H9 (cell line): ENCODE results near the gene NEK7. TPM values are rescaled to one million over a fixed set of nuclear protein-coding genes. Genes with fewer than 3 reads are reported as not detected.

Experiments
- DNase-seq: peaks from one replicate; pipeline ENCODE4 v3.0.0-alpha.2; 2017
- H2AFZ ChIP-seq: one replicate; pipeline ENCODE4 v1.6.1; 2013; ENCODE audit warnings: mild to moderate bottlenecking, low read length, control low read depth, moderate library complexity
- H2AK5ac ChIP-seq: 2 replicates; pipeline ENCODE4 v1.6.1; 2013; ENCODE audit warnings: low read length, control low read depth, mixed read lengths; ENCODE audit not compliant: insufficient read length
- H2BK120ac ChIP-seq: one replicate; pipeline ENCODE4 v1.6.1; 2013; ENCODE audit warnings: low read depth, mild to moderate bottlenecking, low read length, control low read depth, inconsistent platforms; ENCODE audit not compliant: poor library complexity, severe bottlenecking
- H2BK12ac ChIP-seq: 2 replicates; pipeline ENCODE4 v1.6.1; 2013; ENCODE audit warnings: low read length, control low read depth, mixed read lengths, low read depth; ENCODE audit not compliant: insufficient read length
- H2BK15ac ChIP-seq: 2 replicates; pipeline ENCODE4 v1.6.1; 2013; ENCODE audit warnings: low read depth, low read length, control low read depth
- H2BK20ac ChIP-seq: one replicate; pipeline ENCODE4 v1.6.1; 2013; ENCODE audit warnings: low read depth, mild to moderate bottlenecking, low read length, control low read depth, inconsistent platforms; ENCODE audit not compliant: poor library complexity, severe bottlenecking
- H2BK5ac ChIP-seq: 2 replicates; pipeline ENCODE4 v1.6.1; 2013; ENCODE audit warnings: low read length, control low read depth, mixed read lengths; ENCODE audit not compliant: insufficient read length
- H3K14ac ChIP-seq: 2 replicates; pipeline ENCODE4 v1.6.1; 2013; ENCODE audit warnings: low read length, control low read depth; ENCODE audit not compliant: insufficient read depth
- H3K18ac ChIP-seq: 2 replicates; pipeline ENCODE4 v1.6.1; 2013; ENCODE audit warnings: low read depth, mild to moderate bottlenecking, mixed read lengths, low read length, control low read depth; ENCODE audit not compliant: insufficient read length
- H3K23ac ChIP-seq: 2 replicates; pipeline ENCODE4 v1.6.1; 2013; ENCODE audit warnings: low read length, control low read depth, mixed read lengths, low read depth; ENCODE audit not compliant: insufficient read length
- H3K23me2 ChIP-seq: 2 replicates; pipeline ENCODE4 v1.6.1; 2013; ENCODE audit warnings: low read depth, mild to moderate bottlenecking, mixed read lengths, low read length, control low read depth; ENCODE audit not compliant: insufficient read length, poor library complexity, severe bottlenecking
- H3K27ac ChIP-seq: 2 replicates; pipeline ENCODE4 v1.5.1; 2013; ENCODE audit warnings: low read length, control low read depth, mixed read lengths, low read depth; ENCODE audit not compliant: insufficient read length
- H3K27me3 ChIP-seq: 2 replicates; pipeline ENCODE4 v1.6.1; 2013; ENCODE audit warnings: low read length, control low read depth, inconsistent platforms; ENCODE audit not compliant: insufficient read depth
- H3K4ac ChIP-seq: 2 replicates; pipeline ENCODE4 v1.6.1; 2013; ENCODE audit warnings: low read depth, mild to moderate bottlenecking, control low read depth, inconsistent platforms, low read length, moderate library complexity
- H3K4me1 ChIP-seq: 2 replicates; pipeline ENCODE4 v1.6.1; 2013; ENCODE audit warnings: low read length, control low read depth, inconsistent platforms; ENCODE audit not compliant: insufficient read depth
- H3K4me2 ChIP-seq: 2 replicates; pipeline ENCODE4 v1.6.1; 2013; ENCODE audit warnings: low read length, control low read depth, mixed read lengths; ENCODE audit not compliant: insufficient read length, insufficient read depth
- H3K56ac ChIP-seq: 2 replicates; pipeline ENCODE4 v1.6.1; 2013; ENCODE audit warnings: low read depth, mild to moderate bottlenecking, mixed read lengths, low read length, control low read depth; ENCODE audit not compliant: insufficient read length
- H3K79me1 ChIP-seq: 2 replicates; pipeline ENCODE4 v1.6.1; 2013; ENCODE audit warnings: low read depth, mild to moderate bottlenecking, moderate library complexity, low read length, control low read depth, inconsistent platforms; ENCODE audit not compliant: insufficient read depth, poor library complexity, severe bottlenecking
- H3K79me2 ChIP-seq: 2 replicates; pipeline ENCODE4 v1.6.1; 2013; ENCODE audit warnings: low read length, control low read depth, inconsistent platforms; ENCODE audit not compliant: insufficient read depth
- H3K9ac ChIP-seq: 2 replicates; pipeline ENCODE4 v1.6.1; 2013; ENCODE audit warnings: low read length, control low read depth, mixed read lengths; ENCODE audit not compliant: insufficient read length; ENCODE audit errors: extremely low read depth
- H3K9me3 ChIP-seq: one replicate; pipeline ENCODE4 v1.6.1; 2013; ENCODE audit warnings: low read depth, low read length, inconsistent platforms; ENCODE audit not compliant: control insufficient read depth
- H3T11ph ChIP-seq: one replicate; pipeline ENCODE4 v1.6.1; 2013; ENCODE audit warnings: mild to moderate bottlenecking, low read length, control low read depth, inconsistent platforms
- H4K20me1 ChIP-seq: one replicate; pipeline ENCODE4 v1.6.1; 2013; ENCODE audit not compliant: control insufficient read depth, insufficient read length, insufficient read depth
- H4K5ac ChIP-seq: 2 replicates; pipeline ENCODE4 v1.6.1; 2013; ENCODE audit warnings: low read depth, mild to moderate bottlenecking, mixed read lengths, low read length, control low read depth; ENCODE audit not compliant: insufficient read length
- H4K8ac ChIP-seq: replicated peaks from 2 replicates; pipeline ENCODE4 v1.6.1; 2013; ENCODE audit warnings: low read length, control low read depth, mixed read lengths, low read depth; ENCODE audit not compliant: insufficient read length
- H4K91ac ChIP-seq: 2 replicates; pipeline ENCODE4 v1.6.1; 2013; ENCODE audit warnings: low read depth, mild to moderate bottlenecking, moderate library complexity, mixed read lengths, low read length, control low read depth; ENCODE audit not compliant: insufficient read length
- H3K27ac Mint-ChIP-seq, 3 experiments: 2 replicates in 2 of 3; 3 replicates in 1 of 3; pipeline ENCODE4 v1.8.0; 2020 to 2021; ENCODE audit warnings: mixed read lengths in 3 of 3, mild to moderate bottlenecking in 1 of 3, moderate library complexity in 1 of 3
- H3K27me3 Mint-ChIP-seq: 2 replicates; pipeline ENCODE4 v1.8.0; 2021; ENCODE audit warnings: low read depth, mild to moderate bottlenecking, moderate library complexity, mixed read lengths
- H3K36me3 Mint-ChIP-seq, 3 experiments: 2 replicates in 2 of 3; 3 replicates in 1 of 3; pipeline ENCODE4 v1.8.0; 2020 to 2021; ENCODE audit warnings: low read depth in 3 of 3, mixed read lengths in 3 of 3; ENCODE audit not compliant: insufficient read depth in 1 of 3
- H3K4me1 Mint-ChIP-seq, 2 experiments: 2 replicates each; pipeline ENCODE4 v1.8.0; 2020; ENCODE audit warnings: mixed read lengths in 2 of 2
- H3K4me3 Mint-ChIP-seq, 2 experiments: 2 replicates in 1 of 2; 3 replicates in 1 of 2; pipeline ENCODE4 v1.8.0; 2020 to 2021; ENCODE audit warnings: mild to moderate bottlenecking in 2 of 2, mixed read lengths in 2 of 2, moderate library complexity in 1 of 2
- H3K9me3 Mint-ChIP-seq, 2 experiments: 2 replicates in 1 of 2; 3 replicates in 1 of 2; pipeline ENCODE4 v1.8.0; 2020; ENCODE audit warnings: mild to moderate bottlenecking in 2 of 2, mixed read lengths in 2 of 2, moderate library complexity in 1 of 2
- WGBS: extraction: QIAGEN DNeasy Blood & Tissue Kit; methylation state at CpG from one replicate; pipeline ENCODE4 v1.1.7; 2013; ENCODE audit warnings: missing lambda C conversion rate, low lambda C conversion rate, mixed read lengths; ENCODE audit not compliant: insufficient read length; ENCODE audit errors: extremely low coverage; 5-methylcytosine and 5-hydroxymethylcytosine counted together
- total RNA-seq: library from RNA; stranded (reverse); gene quantifications from 2 replicates; pipeline ENCODE4 v1.2.1, GENCODE V29; 2021
- TF ChIP-seq, protein P1 (sequence below): fragments of 200-600 bp; sonication (generic); conservative IDR thresholded peaks from 3 replicates; pipeline ENCODE4 v1.8.0; 2021; ENCODE audit warnings: antibody characterized with exemption, mild to moderate bottlenecking

NEK7 gene
- total RNA-seq, 1 experiment from 2014 or later: 9.6 TPM

DNA sequence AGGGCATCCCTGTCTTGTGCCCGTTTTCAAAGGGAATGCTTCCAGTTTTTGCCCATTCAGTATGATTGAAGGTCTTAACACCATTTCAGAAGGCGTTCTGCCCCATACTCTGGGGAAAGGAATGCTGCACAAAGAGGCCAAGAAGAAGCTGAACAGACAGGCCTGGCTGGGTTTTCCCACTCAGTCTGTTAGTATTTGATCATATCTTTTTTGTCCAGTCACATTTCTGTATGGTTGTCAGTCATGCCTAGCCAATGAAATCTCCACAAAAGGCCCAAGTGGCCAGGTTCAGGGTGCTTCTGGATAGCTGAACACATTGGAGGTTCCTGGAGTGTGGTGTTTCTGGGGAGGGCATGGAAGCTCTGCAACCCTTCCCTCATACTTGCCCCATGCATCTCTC lies 72.1 kb downstream of the NEK7 start:
- Histone ChIP-seq H3K56ac (no peak overlapping the region), H2BK15ac (no peak overlapping the region), H4K5ac (no peak overlapping the region), H3K9ac (no peak overlapping the region), H3K23ac (no peak overlapping the region), H2BK120ac (no peak overlapping the region), H3K27ac (no peak overlapping the region), H3K18ac (no peak overlapping the region), H3K9me3 (no peaks in the 10 kb centered on the region), H2AFZ (no peak overlapping the region), H3K4me2 (no peak overlapping the region), H4K91ac (no peak overlapping the region), H3K4me1 (peaks cover 3% of the 10 kb centered on the region; the same call in 1 of the 2 replicates), H4K8ac (no peak overlapping the region), H3K4ac (no peak overlapping the region), H3K79me1 (no peaks in the 10 kb centered on the region), H2BK5ac (no peak overlapping the region), H2BK12ac (no peak overlapping the region), H4K20me1 (no peaks in the 10 kb centered on the region), H3K23me2 (no peaks in the 10 kb centered on the region), H3K27me3 (no peaks in the 10 kb centered on the region), H2AK5ac (no peak overlapping the region), H3T11ph (no peak overlapping the region), H2BK20ac (no peak overlapping the region), H3K79me2 (no peaks in the 10 kb centered on the region; the same call in 1 of the 2 replicates), H3K14ac (no peak overlapping the region)
- H3K4me1 Mint-ChIP-seq: peaks cover 16 to 20% of the 10 kb centered on the region in 2 experiments
- H3K27ac Mint-ChIP-seq: peak overlapping the region in 1 of 3 experiments; percentile 75; a peak in 2 of 7 replicates
- no peaks in the 10 kb centered on the region for H3K9me3 Mint-ChIP-seq
- WGBS: no CpG with 5 or more reads among the region's 2 CpGs
- DNase-seq: no peak
- no peaks in the 10 kb centered on the region for H3K27me3 Mint-ChIP-seq
- no peak overlapping the region for H3K4me3 Mint-ChIP-seq
- TF ChIP-seq, protein P1, sequence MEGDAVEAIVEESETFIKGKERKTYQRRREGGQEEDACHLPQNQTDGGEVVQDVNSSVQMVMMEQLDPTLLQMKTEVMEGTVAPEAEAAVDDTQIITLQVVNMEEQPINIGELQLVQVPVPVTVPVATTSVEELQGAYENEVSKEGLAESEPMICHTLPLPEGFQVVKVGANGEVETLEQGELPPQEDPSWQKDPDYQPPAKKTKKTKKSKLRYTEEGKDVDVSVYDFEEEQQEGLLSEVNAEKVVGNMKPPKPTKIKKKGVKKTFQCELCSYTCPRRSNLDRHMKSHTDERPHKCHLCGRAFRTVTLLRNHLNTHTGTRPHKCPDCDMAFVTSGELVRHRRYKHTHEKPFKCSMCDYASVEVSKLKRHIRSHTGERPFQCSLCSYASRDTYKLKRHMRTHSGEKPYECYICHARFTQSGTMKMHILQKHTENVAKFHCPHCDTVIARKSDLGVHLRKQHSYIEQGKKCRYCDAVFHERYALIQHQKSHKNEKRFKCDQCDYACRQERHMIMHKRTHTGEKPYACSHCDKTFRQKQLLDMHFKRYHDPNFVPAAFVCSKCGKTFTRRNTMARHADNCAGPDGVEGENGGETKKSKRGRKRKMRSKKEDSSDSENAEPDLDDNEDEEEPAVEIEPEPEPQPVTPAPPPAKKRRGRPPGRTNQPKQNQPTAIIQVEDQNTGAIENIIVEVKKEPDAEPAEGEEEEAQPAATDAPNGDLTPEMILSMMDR: no peak
- H3K36me3 Mint-ChIP-seq: peaks cover 0 to 4% (median 3%) of the 10 kb centered on the region in 3 experiments; a peak in 2 of 7 replicates
